ENCODE data around the gene ENDOV. TPM values are rescaled to one million over a fixed set of nuclear protein-coding genes. Genes with fewer than 3 reads are reported as not detected.

Gene ENDOV
- total RNA-seq, 1 donor from 2014 or later = 17.6 TPM

DNA sequence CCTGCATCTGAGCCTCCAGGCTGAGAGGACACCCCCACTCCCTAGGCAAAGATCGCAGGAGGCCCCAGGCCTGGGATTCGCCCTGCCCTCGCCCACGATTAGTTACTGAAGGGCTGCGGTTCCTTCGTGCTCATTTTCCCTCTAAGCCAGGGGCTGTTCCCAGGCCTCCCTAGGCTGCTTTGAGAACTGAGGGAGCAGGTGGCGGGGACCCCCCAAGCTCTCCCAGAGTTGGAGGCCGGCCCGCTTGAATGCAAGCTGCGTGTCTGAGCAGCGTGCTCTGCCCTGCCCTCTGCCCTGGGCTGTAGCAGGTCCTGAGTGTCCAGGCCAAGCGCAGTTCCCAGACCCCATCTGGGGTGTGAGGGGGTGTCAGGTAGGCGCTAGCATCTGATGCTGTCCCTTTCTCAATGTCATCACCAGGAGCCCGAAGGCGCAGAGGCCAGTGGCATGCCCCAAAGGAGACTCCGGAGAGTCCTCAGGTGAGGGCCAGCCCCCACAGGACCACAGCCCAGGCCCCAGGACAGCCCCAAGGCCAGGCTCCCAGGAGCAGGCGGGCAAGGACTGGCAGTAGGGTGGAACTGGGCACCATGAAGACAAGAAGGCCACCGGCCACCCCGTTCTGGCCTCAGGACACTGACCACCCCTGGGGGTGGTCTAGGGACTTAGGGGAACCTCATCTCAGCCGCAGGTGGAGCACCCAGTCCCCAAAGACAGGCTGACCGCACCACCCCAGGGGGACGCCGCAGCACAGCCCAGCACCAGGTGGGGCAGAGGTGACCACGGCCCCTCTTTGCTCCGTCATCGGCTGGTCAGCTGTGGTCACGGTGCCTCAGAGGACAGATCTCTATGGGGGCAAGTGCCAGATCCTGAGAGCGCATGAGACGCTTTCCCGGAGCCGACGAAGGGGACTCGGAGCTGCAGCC is 14.6 kb downstream of the ENDOV start:
- intact Hi-C loops (cut with micrococcal nuclease) = loop anchor here (10.0 kb wide), 1 partner anchor 145 kb away; no protein-coding TSS in a partner anchor

DNA sequence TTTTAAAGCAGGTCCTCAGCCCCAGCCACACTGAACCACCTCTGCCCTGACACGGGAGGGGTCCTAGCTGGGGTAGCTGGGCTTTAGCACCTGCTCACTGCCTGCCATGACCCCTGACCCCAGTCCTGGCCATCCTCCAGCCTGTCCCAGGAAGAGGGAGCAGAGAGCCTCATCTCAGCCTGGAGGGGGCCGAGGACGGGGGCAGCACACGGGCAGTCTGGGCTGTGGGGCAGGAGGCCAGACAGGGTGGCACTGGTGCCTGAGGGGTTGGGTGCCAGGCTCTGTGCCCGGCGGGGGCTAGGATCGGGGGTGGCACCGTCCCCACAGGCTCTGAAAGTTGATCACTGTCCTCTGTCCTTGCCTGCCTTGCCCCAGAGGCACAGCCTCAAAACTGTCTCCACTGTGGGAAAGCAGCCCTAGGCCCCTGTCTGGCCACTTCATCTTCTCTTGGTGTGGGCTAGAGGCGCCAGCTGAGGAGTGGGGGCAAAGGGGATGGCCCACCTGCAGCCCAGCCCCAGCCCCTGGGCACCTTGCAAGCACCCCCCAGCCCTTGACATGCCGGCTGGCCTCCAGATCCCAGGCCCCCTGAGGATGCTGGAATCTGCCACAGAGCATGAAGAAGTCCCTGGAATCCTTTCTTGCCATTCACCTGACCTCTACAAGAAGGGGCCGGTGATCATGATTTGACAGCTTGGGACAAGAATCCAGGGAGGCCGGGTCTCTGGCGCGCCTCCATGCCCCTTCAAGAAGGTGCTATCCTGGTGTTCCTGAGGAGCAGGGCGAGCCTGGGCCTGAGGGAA is 15.7 kb downstream of the ENDOV start:
- intact Hi-C loops (cut with micrococcal nuclease) = no loop called here

DNA sequence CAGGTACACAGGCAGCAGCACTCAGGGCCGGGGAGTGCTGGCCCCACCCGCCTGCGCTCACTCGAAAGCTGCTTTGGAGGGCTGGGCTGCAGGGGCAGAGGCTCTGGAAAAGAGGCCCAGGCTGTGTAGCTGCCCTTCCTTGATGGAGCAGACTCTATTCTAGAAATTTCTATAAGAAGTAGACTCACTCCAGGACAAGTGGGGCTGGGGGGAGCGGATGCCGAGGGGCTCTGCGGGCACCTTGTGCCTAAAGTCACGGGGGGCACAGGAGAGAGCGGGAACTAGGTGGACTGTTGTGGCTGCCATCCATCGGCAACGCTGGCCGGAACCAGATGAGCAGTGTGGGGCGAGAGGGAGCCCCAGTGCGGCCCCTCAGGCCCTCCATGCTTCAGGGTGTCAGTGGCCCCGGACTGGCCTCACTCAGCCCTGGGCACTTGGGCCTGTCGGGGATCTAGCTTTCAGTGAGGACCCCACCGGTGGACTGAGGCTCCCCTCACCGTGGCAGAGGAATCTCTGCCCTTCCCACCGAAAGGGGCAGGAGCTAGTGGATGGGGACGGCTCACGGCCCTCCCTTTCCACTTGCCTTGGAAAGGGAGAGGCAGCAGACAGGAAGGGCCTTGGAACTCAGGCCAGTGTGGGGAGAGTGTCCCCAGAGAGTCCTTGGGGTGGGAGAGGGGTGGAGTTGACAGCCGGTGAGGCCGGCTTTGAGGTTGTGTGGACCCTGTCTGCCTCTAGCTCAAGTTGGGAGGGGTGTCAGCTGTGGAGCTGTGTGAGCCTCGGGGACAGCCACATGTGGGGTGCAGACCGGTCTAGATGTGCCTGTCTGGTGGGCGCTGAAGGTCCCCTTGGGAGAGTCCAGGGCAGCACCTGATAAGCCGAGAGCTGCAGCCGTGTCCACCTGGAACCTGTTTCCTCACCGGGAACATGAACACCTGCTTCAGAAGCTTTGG is 16.6 kb downstream of the ENDOV start:
- intact Hi-C loops (cut with micrococcal nuclease) = no loop called here

DNA sequence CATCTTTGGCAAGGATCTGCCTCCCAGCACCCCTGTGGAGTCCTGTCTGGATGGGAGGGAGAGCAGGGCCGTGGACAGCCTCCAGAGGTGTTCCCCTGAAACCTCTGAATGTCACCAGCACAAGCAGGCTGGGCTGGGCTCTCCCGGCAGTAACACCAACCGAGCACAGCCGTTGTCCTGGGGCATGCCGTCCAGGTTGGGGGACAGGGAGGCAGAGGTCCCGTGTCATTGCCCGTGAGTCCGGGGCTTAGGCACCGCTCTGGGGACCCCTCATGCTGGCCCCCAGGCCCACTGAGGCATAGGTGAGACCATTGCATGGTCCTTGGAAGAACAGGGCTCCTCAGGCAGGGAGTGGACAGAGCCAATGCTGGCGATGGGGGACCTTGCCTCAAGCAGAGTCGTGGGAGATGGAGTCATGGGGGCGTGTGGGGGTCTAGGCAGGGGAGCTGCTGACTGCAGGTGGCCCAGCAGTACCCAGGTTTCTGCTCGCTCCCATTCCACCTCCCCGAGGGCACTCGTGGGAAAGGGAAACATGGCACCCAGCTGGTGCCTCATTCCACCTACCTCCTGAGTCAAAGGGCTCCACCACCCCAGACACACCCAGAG is 17.5 kb downstream of the ENDOV start:
- intact Hi-C loops (cut with micrococcal nuclease) = no loop called here

DNA sequence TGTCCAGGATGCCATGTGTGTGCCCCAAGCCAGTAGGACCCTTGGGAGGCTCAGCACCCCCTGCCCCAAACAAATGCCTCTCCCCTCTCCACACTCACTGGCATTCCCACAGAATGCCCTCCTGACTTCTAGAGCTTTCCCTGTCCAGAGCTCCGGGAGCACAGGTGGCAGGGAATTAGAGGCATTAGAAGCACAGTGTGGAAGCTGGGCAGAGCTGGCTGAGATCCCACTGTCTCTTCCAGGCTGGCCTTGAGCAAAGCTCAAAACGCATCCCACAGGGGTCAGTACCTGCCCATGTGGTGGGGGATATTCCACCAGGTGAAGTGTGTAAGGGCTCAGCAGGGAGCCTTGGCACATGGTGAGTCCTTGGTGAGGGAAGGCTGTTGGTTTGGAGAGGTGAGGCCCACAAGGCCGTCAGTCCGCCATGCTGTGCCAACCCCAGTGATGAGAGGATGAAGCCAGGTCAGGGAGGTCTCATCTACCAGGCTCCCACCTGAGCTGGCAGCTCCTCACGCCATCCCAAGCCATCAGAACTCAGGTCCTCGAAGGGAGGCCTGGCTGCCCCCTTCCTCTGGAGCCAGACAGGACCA is 18.1 kb downstream of the ENDOV start:
- intact Hi-C loops (cut with micrococcal nuclease) = no loop called here

DNA sequence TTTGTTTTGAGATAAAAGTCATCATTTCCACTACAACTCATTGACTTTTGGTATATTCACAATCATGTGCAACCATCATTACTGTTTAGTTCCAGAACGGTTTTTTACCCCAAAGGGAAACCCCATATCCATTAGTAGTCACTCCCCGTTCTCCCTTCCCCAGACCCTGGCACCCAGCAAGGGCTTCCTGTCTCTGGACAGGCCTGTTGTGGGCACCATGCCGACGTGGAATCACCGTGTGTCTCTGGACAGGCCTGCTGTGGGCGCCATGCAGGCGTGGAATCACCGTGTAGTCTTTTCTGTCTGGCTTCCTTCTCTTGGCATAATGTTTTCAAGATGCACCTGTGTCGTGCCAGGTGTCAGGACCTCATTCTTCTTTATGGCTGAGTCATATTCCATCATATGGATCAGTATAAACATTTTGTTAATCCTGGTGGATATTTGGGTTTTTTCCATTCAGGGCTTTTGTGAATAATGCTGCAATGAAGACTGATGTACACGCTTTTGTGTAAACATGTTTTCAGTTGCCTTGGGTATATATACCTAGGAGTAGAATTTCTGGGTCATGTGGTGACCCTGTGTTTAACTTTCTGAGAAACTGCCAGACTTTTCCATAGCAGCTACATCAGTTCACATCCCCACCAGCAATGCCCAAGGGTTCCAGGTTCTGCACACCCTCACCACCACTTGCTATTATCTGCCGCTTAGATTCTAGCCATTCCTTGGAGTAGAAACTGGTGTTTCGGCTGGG is 19.1 kb downstream of the ENDOV start:
- intact Hi-C loops (cut with micrococcal nuclease) = no loop called here

DNA sequence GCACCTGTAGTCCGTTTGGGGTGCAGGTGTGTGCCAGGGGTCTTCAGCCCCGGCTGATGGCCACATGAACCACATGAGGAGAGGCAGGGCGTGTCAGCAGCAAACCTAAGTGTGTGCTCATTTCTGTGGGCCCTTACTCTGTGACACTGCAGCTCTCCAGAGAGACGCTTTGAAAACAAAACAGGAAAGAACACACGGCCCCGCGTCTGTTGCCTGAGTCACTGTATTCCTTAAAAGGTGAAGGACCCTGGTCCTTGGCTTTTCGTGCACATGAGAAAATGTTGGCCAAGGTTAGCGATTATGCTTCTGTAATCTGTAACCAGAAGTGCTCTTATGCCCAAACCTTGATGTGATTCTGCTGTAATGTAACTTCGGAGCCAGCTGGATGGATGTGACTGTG is 22.6 kb downstream of the ENDOV start:
- intact Hi-C loops (cut with micrococcal nuclease) = no loop called here

DNA sequence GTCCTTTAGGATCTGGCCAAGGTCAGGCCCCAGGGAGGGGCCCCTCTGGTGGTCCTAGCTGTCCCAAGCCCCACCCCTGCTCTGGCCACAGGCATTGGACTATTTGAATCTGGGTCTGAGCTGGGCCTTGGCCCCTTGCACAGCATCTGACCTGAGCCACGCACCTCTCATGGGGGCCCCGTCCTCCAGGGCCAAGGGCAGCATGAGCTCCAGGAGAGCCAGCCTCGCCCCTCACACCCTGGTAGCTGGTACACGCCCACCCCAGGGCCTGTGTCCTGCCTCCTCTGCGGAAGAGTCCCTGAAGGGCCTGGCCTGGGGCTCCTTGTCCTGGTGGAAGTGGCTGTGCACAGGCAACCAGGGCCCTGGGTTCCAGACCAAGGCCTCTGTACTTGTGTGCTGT is 23.8 kb downstream of the ENDOV start:
- intact Hi-C loops (cut with micrococcal nuclease) = no loop called here

DNA sequence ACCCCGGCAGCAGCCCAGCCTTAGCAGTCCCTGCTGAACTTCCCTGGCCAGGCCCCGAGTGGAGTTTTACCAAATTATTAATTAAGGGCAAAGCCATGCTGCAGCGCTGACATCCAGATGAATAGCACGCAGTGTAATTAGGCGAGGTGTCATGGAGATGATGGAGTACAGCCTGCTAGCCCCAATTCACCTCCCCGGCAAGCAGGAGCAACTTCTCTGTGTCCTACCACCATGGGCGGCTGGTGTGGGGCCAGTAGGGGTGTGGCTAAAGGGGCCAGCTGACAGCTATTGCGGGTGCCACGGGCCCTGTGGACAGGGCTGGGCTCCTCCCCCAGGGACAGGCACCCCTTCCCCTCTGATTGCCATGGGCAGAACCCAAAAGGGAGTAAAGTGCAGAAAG is 24.5 kb downstream of the ENDOV start:
- intact Hi-C loops (cut with micrococcal nuclease) = no loop called here

DNA sequence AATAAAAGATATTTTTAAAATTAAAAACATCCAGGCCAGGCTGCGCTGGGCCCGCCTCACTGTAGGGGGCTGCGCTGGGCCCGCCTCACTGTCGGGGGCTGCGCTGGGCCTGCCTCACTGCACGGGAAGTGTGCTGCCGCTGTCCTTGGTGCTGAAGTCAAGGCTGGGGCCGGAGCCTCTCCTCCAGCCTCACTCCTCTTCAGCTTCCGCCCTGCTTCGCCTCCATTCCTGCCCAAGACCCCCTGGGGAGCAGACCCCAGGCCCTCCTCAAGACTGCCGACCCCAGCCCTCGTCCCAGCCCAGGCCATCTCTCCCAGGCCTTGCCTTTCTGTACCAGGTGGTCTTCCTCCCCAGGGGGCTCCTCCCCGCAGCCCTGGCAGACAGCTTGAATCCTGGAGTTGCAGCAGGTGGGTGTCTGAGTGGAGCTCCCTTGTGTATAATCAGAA is 26.2 kb downstream of the ENDOV start:
- intact Hi-C loops (cut with micrococcal nuclease) = no loop called here

DNA sequence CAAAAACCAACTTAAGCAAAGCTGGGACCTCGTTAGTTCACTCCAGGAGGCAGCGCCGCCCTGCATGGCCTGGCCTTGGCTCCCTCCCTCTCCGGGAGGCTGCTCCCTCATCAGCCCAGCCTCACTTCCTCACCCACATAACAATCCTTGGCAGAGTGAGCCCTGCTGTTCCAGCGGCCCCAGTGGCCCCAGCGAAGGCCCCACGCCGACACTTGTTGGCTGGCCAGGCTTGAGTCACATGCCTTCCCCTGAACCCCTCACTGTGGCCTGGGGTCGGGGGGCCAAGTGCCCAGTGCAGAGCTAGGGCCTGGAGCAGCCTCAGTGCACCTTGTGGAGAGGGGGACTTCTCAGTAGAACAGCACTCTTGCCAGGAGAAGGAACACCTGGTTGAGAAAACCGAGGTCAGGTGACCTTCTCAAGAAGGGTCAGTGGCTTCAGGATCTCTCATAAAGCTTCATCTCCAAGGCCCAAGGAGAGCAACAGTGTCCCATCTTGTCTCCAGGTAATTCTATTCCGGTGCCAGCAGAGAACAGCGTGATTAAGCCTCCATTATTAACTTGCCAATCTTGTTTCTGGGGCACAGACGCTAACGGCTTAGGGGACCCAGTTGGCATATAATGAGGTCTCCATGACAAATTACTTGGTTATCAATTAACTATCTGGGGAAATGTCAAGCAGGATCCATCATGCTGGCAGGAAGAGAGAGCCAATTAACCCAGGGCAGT is 26.8 kb downstream of the ENDOV start:
- intact Hi-C loops (cut with micrococcal nuclease) = no loop called here

DNA sequence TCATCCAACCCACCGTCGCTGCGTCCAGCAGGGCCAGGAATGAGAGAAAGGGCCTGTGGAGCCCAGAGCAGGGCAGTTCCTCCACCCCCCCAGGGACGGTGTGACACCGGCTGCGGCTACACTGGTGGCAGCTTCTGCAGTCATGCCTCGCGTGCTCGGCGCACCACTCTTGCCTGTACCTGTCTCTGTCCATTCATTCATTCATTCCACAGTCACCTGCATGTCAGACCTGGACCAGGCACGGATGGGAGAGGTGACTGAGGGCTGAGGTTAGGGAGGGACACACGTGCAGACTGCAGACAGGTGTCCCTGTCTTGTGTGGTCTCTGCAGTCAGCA is 27.3 kb downstream of the ENDOV start:
- intact Hi-C loops (cut with micrococcal nuclease) = no loop called here

DNA sequence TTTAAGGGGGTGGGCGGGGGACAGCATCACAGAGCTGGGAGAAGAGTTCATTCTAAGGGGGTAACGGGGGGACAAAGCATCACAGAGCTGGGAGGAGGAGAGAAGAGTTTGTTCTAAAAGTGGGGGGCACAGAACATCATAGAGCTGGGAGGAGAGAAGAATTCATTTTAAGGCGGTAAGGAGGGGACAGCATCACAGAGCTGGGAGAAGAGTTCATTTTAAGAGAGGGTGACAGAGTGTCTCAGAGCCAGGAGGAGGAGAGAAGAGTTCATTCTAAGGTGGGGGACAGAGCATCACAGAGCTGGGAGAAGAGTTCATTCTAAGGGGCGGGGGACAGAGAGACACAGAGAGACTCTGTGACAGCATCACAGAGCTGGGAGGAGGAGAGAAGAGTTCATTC is 27.8 kb downstream of the ENDOV start:
- intact Hi-C loops (cut with micrococcal nuclease) = no loop called here

DNA sequence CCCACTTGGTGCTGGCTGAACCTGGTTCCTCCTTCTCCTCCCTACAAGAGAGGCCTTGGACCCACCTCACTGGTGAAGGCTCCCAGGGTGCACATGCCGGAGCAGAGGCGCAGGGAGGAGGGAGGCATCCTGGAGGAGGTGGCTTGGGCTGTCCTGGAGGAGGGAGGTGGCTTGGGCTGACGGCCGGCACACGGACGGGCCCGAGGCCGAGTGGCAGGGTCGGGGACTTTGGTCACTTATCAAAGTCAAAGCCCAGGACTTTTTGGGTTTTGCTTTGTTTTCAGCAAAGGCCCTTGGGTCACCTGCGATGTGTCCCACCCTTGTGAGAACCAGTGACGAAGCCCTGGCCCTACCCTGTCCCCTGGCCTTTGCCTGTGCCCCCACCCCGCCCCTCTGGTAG is 28.5 kb downstream of the ENDOV start:
- intact Hi-C loops (cut with micrococcal nuclease) = no loop called here

DNA sequence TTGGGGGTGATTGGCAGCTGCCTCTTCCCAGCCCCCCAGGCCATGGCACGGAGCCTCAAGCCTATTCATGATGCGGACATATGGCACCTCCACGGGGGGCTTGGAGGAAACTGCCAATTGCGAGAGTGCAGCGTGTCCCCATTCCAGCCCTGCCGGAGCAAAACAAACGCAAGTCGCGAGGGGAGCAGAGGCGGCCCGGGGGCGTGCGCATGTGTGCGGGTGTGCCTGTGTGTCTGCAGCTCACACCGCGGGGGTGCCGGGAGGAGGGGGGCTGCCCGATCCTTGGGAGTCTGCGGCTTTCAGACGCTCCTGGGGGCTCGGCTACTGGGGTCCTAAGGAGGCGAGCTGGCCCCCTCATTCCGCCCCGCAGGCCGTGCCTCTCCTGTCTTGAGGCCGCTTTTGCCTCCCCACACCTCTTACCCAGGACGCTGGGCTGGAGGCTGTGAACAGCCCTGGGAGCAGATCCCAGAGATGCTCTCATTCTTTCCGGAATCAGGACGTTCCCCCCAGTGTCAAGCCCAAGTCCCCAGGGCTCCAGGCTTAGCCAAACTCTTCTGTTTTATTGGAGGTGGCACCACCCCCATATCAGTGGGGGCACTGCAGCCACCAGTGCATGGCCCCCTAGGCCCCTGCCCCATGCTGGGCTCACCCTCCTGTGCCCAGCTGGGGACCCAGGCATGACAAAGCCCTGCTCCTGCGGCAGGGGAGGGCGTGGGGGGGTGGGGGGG is 29.1 kb downstream of the ENDOV start:
- intact Hi-C loops (cut with micrococcal nuclease) = no loop called here

DNA sequence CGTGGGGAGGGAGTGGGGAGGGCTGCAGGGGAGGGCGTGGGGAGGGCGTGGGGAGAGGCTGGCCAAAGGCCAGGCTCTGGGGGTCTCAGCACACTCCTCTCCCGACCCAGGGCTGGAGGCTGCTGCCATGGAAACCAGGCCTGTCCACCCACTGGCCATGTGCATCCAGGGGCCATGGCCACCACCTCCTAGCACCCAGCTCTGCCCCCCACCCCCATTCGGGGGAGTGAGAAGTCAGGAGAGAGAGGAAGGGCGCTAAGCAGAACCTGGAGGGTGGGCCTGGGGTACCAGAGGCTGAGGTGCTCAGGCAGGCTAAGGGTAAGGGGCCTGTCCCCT is 29.6 kb downstream of the ENDOV start:
- intact Hi-C loops (cut with micrococcal nuclease) = no loop called here

DNA sequence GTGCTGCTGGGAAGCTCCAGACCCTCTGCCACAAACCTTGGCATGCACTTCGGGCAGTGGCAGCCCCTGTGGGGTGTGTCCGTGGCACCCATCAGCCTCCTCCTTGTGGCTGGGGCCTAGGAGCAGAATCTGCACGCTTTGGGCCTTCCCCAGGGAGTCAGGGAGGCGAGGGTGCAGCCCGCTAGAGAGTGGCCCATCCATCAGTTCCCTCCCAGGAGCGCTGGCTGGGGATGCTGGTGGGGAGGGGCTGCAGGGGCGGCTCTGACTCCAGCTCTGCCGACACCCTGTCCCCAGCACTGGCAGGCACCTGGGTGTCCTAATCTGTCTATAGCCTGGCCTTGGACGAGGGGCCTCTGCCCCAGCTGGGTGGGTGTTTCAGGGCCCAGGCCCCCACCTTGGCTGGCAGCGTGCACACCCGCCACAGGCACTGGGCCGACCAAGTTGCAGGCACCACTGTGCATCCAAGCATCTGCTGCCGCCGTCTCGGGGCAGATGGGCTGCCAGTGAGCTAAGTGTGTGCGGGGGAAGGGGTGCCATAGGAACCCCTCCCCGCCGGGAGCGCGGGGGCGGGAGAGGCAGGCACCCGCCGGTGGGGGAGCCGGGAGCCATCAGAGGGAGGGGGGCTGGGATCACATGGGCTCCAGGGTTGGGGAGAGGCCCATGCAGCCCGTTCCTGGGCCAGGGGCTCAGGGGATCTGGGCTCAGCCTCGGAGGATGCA is 30.2 kb downstream of the ENDOV start:
- intact Hi-C loops (cut with micrococcal nuclease) = no loop called here

DNA sequence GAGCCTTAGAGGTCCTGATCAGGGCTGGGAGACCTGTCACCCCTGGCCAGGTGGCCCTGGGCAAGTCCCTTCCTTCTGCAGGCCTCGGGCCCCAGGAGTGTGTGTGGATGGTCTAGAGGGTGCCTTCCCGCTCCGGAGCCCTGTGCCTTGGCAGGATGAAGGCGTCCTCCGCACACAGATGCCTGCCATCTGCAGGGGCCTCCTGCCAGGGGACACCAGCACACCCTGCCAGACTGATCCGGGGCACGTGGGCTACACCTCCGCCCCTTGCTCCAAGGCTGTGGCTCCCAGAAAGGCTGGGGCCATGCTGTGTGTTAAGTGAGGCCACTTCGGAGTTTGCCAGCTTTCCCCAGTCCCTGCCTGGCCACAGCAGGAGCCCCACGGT is 30.8 kb downstream of the ENDOV start:
- intact Hi-C loops (cut with micrococcal nuclease) = no loop called here

All from T-helper 2 cell treated with Interferon-gamma antibody and Interleukin-4, amounts not matched to agents 100 ng/mL and 5 ng/mL, for 36 hours (primary cell).